Mononuclear cell (primary cell): ENCODE data around the gene PITPNC1. TPM values are rescaled to one million over a fixed set of nuclear protein-coding genes. Genes with fewer than 3 reads are reported as not detected.

Experiments
- H3K27me3 ChIP-seq: 2 replicates; pipeline ENCODE4 v1.6.0; 2011; ENCODE audit warnings: low read length, control low read depth; ENCODE audit not compliant: insufficient read depth
- H3K4me1 ChIP-seq: 2 replicates; pipeline ENCODE4 v1.5.1; 2011; ENCODE audit warnings: mild to moderate bottlenecking, low read length, control low read depth; ENCODE audit not compliant: insufficient read depth
- H3K4me3 ChIP-seq: 2 replicates; pipeline ENCODE4 v1.5.1; 2011; ENCODE audit warnings: mild to moderate bottlenecking, low read length, moderate library complexity
- H3K9me3 ChIP-seq: 2 replicates; pipeline ENCODE4 v1.5.1; 2011; ENCODE audit warnings: low read depth, mild to moderate bottlenecking, control low read depth, low read length
- total RNA-seq: library from RNA; depleted of rRNA; stranded (reverse); fragments of >200 nt; gene quantifications from one replicate; pipeline ENCODE4 v1.2.3, GENCODE V29; 2012

The PITPNC1 gene
- total RNA-seq, 1 donor, result 52.8 TPM

GRCh38 chr17:67671493-67671892, 294.4 kb downstream of the PITPNC1 start:
- H3K4me1 ChIP-seq, result no peaks in the 10 kb centered on the region
- no peaks in the 10 kb centered on the region for H3K27me3 ChIP-seq
- H3K9me3 ChIP-seq, result no peaks in the 10 kb centered on the region
- no peak overlapping the region for H3K4me3 ChIP-seq

GRCh38 chr17:67672592-67673335, 295.7 kb downstream of the PITPNC1 start:
- Histone ChIP-seq H3K4me3 (no peak overlapping the region), H3K27me3 (no peaks in the 10 kb centered on the region), H3K4me1 (no peaks in the 10 kb centered on the region), H3K9me3 (no peaks in the 10 kb centered on the region)

- Histone ChIP-seq H3K4me3 (no peak overlapping the region), H3K27me3 (no peaks in the 10 kb centered on the region), H3K9me3 (no peaks in the 10 kb centered on the region), H3K4me1 (no peaks in the 10 kb centered on the region)
These were observed 298.4 kb downstream of the PITPNC1 start for GRCh38 chr17:67675481-67675880.

GRCh38 chr17:67676305-67676704, 299.2 kb downstream of the PITPNC1 start:
- Histone ChIP-seq H3K27me3 (no peaks in the 10 kb centered on the region), H3K9me3 (no peaks in the 10 kb centered on the region), H3K4me1 (no peaks in the 10 kb centered on the region), H3K4me3 (no peak overlapping the region)

GRCh38 chr17:67678414-67678813, 301.3 kb downstream of the PITPNC1 start:
- Histone ChIP-seq H3K4me1 (no peaks in the 10 kb centered on the region), H3K27me3 (no peaks in the 10 kb centered on the region), H3K4me3 (no peak overlapping the region), H3K9me3 (no peaks in the 10 kb centered on the region)

GRCh38 chr17:67679225-67679624, 302.1 kb downstream of the PITPNC1 start:
- Histone ChIP-seq H3K4me1 (no peaks in the 10 kb centered on the region), H3K9me3 (no peaks in the 10 kb centered on the region), H3K27me3 (no peaks in the 10 kb centered on the region), H3K4me3 (no peak overlapping the region)

- no peaks in the 10 kb centered on the region for H3K4me1 ChIP-seq
- no peaks in the 10 kb centered on the region for H3K9me3 ChIP-seq
- H3K4me3 ChIP-seq, result no peak overlapping the region
- H3K27me3 ChIP-seq, result no peaks in the 10 kb centered on the region
These were observed 302.6 kb downstream of the PITPNC1 start for GRCh38 chr17:67679721-67680120.

GRCh38 chr17:67680445-67681224, 303.6 kb downstream of the PITPNC1 start:
- H3K4me1 ChIP-seq, result no peaks in the 10 kb centered on the region
- no peaks in the 10 kb centered on the region for H3K9me3 ChIP-seq
- H3K27me3 ChIP-seq, result no peaks in the 10 kb centered on the region
- H3K4me3 ChIP-seq, result no peak overlapping the region

GRCh38 chr17:67682196-67682595, 305.1 kb downstream of the PITPNC1 start:
- no peaks in the 10 kb centered on the region for H3K9me3 ChIP-seq
- H3K27me3 ChIP-seq, result no peaks in the 10 kb centered on the region
- H3K4me1 ChIP-seq, result no peaks in the 10 kb centered on the region
- H3K4me3 ChIP-seq, result no peak overlapping the region

GRCh38 chr17:67685351-67685750, 308.3 kb downstream of the PITPNC1 start:
- no peak overlapping the region for H3K4me3 ChIP-seq
- H3K9me3 ChIP-seq, result no peaks in the 10 kb centered on the region
- H3K4me1 ChIP-seq, result no peaks in the 10 kb centered on the region
- no peaks in the 10 kb centered on the region for H3K27me3 ChIP-seq

GRCh38 chr17:67686241-67686640, 309.2 kb downstream of the PITPNC1 start:
- no peaks in the 10 kb centered on the region for H3K9me3 ChIP-seq
- H3K4me3 ChIP-seq, result no peak overlapping the region
- H3K27me3 ChIP-seq, result no peaks in the 10 kb centered on the region
- H3K4me1 ChIP-seq, result no peaks in the 10 kb centered on the region

GRCh38 chr17:67687511-67687910, 310.4 kb downstream of the PITPNC1 start:
- Histone ChIP-seq H3K27me3 (no peaks in the 10 kb centered on the region), H3K4me1 (no peaks in the 10 kb centered on the region), H3K4me3 (no peak overlapping the region), H3K9me3 (no peaks in the 10 kb centered on the region)

- Histone ChIP-seq H3K4me1 (no peaks in the 10 kb centered on the region), H3K4me3 (no peak overlapping the region), H3K9me3 (no peaks in the 10 kb centered on the region), H3K27me3 (no peaks in the 10 kb centered on the region)
These were observed 312.6 kb downstream of the PITPNC1 start for GRCh38 chr17:67689534-67690177.

- Histone ChIP-seq H3K4me3 (no peak overlapping the region), H3K9me3 (no peaks in the 10 kb centered on the region), H3K27me3 (no peaks in the 10 kb centered on the region), H3K4me1 (no peaks in the 10 kb centered on the region)
These were observed 316.7 kb downstream of the PITPNC1 start for GRCh38 chr17:67693811-67694210.

GRCh38 chr17:67696347-67696746, 319.3 kb downstream of the PITPNC1 start:
- Histone ChIP-seq H3K4me1 (no peaks in the 10 kb centered on the region), H3K9me3 (no peaks in the 10 kb centered on the region), H3K4me3 (no peak overlapping the region), H3K27me3 (no peaks in the 10 kb centered on the region)
